SK-N-DZ (cell line): ENCODE data around the gene ST6GAL1.

Experiments
- DNase-seq: peaks from one replicate; pipeline ENCODE4 v3.0.0-alpha.2; 2015; ENCODE audit warnings: low spot score

Gene ST6GAL1

DNA sequence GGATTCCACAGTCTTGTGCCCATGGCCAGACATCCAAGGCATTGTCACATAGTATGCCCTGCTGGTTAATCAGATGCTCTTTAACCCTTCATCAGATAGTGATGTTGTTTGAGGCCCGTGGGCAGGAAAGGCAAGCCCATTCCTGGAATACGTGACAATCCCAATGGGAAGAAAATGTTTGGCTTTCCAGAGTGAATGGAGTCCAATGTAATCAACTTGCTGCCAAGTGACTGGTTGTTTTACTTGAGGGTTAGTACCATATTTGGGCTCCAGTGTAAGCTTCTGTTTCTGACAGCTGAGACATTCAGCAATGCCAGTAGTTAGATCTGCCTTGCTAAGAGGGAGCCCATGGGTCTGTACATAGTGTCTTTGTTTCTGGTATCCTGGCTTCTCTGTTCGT is 177.7 kb downstream of the ST6GAL1 start:
- no peak for DNase-seq

DNA sequence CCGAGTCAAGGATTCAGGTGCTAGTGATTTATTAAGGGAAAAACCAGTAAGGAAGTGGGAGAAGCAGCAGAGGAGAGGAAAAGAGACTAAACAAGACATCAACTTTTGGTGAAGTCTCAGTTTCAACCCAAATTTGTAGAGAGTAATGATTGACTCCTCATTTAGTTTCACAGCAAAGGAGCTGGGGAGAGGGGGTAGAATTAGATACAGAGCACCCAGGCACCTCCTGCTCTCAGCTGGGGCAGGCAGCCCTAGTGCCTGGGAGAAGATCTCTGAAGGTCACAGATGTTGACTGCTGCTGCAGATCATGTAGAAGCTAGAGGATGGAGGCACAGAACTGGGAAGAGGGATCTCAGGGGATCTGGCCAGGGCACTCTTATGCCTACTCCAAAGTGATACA is 179.8 kb downstream of the ST6GAL1 start:
- DNase-seq: no peak

DNA sequence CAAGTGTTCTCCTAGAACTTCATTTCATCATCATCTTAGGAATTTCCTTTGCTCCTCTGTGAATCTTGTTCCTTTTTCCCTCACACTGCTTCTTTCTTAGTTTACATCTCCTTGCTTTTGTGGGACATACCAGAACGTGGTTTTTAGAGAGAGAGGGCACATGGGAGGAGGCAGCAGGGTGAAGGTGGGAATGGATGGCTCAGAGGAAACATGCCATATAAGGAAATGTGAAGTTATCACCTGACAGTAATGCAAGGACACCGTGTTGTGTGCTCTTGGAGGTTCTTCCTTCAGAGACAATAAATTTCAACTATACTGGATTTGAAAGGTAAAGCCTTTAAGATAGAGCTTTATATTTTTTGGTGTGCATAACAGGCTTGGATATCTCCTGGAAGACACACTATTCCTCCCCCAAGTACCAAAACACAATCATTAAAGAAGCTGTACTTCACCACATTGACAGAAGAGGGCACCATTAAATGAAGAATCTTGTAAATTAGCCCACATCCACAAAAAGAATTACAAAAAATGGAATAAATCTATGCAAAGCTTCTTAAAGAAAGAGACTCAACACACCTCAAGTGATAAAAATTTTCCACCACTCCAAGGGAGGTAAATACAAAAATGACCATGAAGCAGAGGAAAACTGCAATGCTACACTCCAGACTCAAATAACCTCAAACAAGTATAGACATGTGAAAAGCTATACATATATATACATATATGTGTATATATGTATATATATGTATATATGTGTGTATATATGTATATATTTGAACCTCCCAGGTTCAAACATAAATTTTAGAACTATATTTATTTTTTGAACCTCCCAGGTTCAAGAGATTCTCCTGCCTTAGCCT is 182.8 kb downstream of the ST6GAL1 start:
- peak; percentile 27 for DNase-seq

DNA sequence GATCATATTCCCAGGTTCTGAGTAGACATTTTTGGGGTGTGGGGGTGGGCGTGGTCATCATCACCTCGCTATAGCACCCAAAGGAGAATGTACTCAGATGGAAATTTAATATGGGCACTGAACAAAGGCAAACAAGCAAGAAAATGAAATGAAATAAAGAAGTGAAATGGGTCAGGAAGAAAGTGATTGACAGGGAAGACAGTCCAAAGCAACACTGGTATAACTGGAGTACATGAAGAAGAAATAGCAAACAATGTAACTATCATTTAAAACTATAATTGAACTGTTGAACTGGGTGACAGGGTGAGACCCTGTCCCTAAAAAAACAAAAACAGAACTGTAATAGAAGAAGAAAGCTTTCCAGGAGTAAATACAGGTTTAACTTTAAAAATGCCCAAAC is 184.2 kb downstream of the ST6GAL1 start:
- no peak for DNase-seq

DNA sequence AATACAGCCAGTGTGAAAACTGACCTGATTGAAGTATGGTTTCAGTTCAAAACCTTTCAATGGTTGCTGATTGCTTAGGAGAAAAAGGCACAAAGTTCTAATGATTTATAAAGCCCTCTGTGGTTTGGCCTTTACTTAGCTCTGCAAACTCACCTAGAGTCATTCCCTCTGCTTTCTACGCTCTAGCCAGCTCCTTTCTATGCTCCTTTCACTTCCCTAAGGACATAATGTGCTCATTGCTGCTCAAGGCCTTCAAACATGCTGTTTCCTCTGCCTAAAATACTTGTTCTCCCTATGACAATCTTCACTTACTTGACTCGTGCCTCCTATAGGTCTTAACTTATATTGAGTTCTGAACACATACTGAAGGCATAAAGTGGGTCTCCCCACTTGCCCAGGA is 190.0 kb downstream of the ST6GAL1 start:
- no peak for DNase-seq

DNA sequence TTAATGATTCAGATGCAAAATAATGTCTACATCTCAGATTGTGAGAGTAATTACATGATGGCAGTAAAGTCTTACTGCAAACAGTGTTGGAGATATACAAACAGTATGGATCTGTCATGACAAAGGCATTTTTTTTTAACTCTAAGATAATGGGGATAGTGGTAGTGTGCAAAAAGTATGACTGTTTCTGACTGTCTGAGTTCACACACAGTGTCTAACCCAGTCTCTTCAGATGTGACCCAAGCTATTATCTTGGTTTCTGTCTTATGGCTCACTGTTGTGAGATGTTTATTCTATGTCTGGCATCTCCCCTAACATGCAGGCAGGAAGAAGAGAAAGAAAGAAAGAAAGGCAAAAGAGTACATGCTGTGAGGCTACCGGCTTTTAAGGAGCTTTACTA is 191.9 kb downstream of the ST6GAL1 start:
- no peak for DNase-seq

DNA sequence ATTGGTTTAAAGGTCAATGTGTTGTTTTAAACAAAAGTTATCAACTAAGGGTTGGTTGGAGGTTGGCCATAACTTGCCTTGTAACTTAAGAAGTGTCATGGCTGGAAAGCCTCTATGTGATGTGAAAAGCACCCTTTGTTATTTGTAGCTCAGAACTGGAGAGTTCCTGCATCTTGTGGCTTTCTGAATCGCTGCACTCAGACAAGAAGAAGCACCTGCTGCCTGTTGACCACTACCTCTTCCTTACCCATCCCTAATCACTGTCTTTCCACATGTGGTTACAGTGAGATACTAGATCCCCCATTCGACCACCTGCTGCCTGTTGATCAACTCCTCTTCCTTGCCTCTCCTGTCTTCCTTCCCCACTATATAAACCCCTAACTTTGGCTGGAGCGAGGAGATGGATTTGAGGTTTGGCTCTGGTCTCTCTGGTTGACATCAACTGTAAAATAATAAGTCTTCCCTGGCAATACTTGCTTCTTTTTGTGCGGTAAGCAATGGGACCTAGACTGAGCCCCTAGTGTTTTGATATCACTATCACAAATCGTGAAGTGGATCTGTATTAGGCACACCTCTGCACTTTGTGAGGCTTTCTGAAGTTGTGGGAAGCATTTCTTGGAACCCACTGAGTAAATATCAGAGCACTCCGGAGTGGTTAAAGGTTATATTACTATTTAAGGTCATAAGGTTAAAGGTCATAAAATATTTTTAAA is 195.1 kb downstream of the ST6GAL1 start:
- no peak for DNase-seq
